Spleen (tissue), 7 donors: Measurements from ENCODE around the gene CDR2.

Source experiments
- CTCF ChIP-seq, 11 experiments: fragments of 200-600 bp in 7 of 11; fragments of 450-650 bp in 4 of 11; sonication (generic) in 4 of 11; IDR thresholded peaks in 8 of 11; conservative IDR thresholded peaks in 3 of 11; 1 replicate in 7 of 11; 2 replicates in 4 of 11; pipeline versions ENCODE4 v1.4.0 to v1.8.0; 2016 to 2021; ENCODE audit warnings: antibody characterized with exemption in 11 of 11, inconsistent platforms in 4 of 11, mild to moderate bottlenecking in 1 of 11
- POLR2A ChIP-seq, 3 donors: fragments of 450-650 bp; IDR thresholded peaks; one replicate each; pipeline ENCODE4 v1.5.1; 2017; ENCODE audit warnings: antibody characterized with exemption in 3 of 3, mild to moderate bottlenecking in 1 of 3
- POLR2AphosphoS5 ChIP-seq, 3 donors: sonication (generic); formaldehyde crosslinking; IDR thresholded peaks; one replicate each; pipeline ENCODE4 v1.5.1; 2017; ENCODE audit warnings: antibody characterized with exemption in 3 of 3
- donor health status: DM: no; HTN: no; CAD: no; lungs with moderate emphysema.
- donor health status: DM: no; HTN: no; CAD: no.
- donor health status: DM: no; HTN: no; CAD: no.

GRCh38 chr16:22419908-22420307 lies 45.5 kb upstream of the CDR2 start:
- TF ChIP-seq POLR2AphosphoS5 (IDR thresholded peaks at IDR 0.05): no peak
- no peak for TF ChIP-seq CTCF (IDR thresholded peaks at IDR 0.05 in 8 of 11, conservative IDR thresholded peaks at IDR 0.05 in 3 of 11)
- TF ChIP-seq POLR2A (IDR thresholded peaks at IDR 0.05): no peak
